WTC11 (cell line): Measurements from ENCODE around the gene GADD45B. TPM values are rescaled to one million over a fixed set of nuclear protein-coding genes. Genes with fewer than 3 reads are reported as not detected.
"Not testable (repeated sequence)": the region's sequence is repeated elsewhere in the genome, so short reads cannot be mapped to it uniquely, and the experiment has no call there.

Experiments
- ATAC-seq: fragments of 200-7000 bp; cut with Tn5 transposase; 2 replicates; pipeline ENCODE4 v1.10.0; 2021; ENCODE audit warnings: mild to moderate bottlenecking, moderate library complexity
- CTCF ChIA-PET: fragments of 300-600 bp; sonication (Branson Sonifier 250); formaldehyde crosslinking; loops from one replicate; lab custom pipeline; 2021; ENCODE audit warnings: antibody characterized with exemption; lab: Charles Lee
- POLR2A ChIA-PET: fragments of 350-600 bp; sonication (Branson Sonifier 250); formaldehyde crosslinking; loops from one replicate; lab custom pipeline; 2021; ENCODE audit warnings: antibody characterized with exemption; lab: Charles Lee
- DNase-seq: peaks from one replicate; pipeline ENCODE4 v3.0.0; 2021; ENCODE audit warnings: low spot score
- H3K27ac Mint-ChIP-seq: 2 replicates; pipeline ENCODE4 v1.8.0; 2021; ENCODE audit warnings: mixed read lengths
- H3K27me3 Mint-ChIP-seq: 2 replicates; pipeline ENCODE4 v1.8.0; 2021; ENCODE audit warnings: low read depth, mild to moderate bottlenecking, moderate library complexity, mixed read lengths
- H3K36me3 Mint-ChIP-seq: 2 replicates; pipeline ENCODE4 v1.8.0; 2021; ENCODE audit warnings: mixed read lengths
- H3K4me1 Mint-ChIP-seq: 2 replicates; pipeline ENCODE4 v1.8.0; 2022; ENCODE audit warnings: mixed read lengths
- H3K4me3 Mint-ChIP-seq: 2 replicates; pipeline ENCODE4 v1.8.0; 2021; ENCODE audit warnings: mild to moderate bottlenecking, moderate library complexity, mixed read lengths
- H3K9me3 Mint-ChIP-seq: 2 replicates; pipeline ENCODE4 v1.8.0; 2021; ENCODE audit warnings: mixed read lengths
- CBFB ChIP-seq: sonication (generic); formaldehyde crosslinking; IDR thresholded peaks from 2 replicates; pipeline ENCODE4 v1.8.1; 2022; ENCODE audit warnings: mild to moderate bottlenecking, low read depth, missing genetic modification reagents
- CDX4 ChIP-seq: fragments of 250-450 bp; sonication (Bioruptor Pico); IDR thresholded peaks from 2 replicates; pipeline ENCODE4 v1.9.0; 2021; ENCODE audit warnings: moderate library complexity, mild to moderate bottlenecking, inconsistent platforms, borderline replicate concordance
- E2F4 ChIP-seq: sonication (generic); formaldehyde crosslinking; IDR thresholded peaks from 2 replicates; pipeline ENCODE4 v1.8.1; 2022; ENCODE audit warnings: low read depth, mild to moderate bottlenecking, moderate library complexity, missing genetic modification reagents, borderline replicate concordance
- ELF4 ChIP-seq: sonication (generic); formaldehyde crosslinking; IDR thresholded peaks from 2 replicates; pipeline ENCODE4 v1.8.1; 2022; ENCODE audit warnings: low read depth, mild to moderate bottlenecking, moderate library complexity, missing genetic modification reagents
- ERG ChIP-seq: fragments of 250-450 bp; sonication (Bioruptor Pico); IDR thresholded peaks from 2 replicates; pipeline ENCODE4 v1.8.0; 2021; ENCODE audit warnings: mild to moderate bottlenecking
- GRHL2 ChIP-seq: fragments of 250-450 bp; sonication (Bioruptor Pico); IDR thresholded peaks from 2 replicates; pipeline ENCODE4 v1.8.0; 2022; ENCODE audit warnings: mild to moderate bottlenecking, moderate library complexity; ENCODE audit not compliant: insufficient replicate concordance, severe bottlenecking
- HMGA2 ChIP-seq: fragments of 250-450 bp; sonication (Bioruptor Pico); IDR thresholded peaks from 2 replicates; pipeline ENCODE4 v1.4.0; 2021; ENCODE audit warnings: mild to moderate bottlenecking, moderate library complexity
- JAZF1 ChIP-seq: fragments of 250-450 bp; sonication (Bioruptor Pico); IDR thresholded peaks from 2 replicates; pipeline ENCODE4 v1.9.0; 2021; ENCODE audit warnings: moderate library complexity, mild to moderate bottlenecking, inconsistent platforms
- JUN ChIP-seq: sonication (generic); formaldehyde crosslinking; IDR thresholded peaks from 2 replicates; pipeline ENCODE4 v1.8.0; 2023; ENCODE audit warnings: mild to moderate bottlenecking, missing genetic modification reagents
- NFATC4 ChIP-seq: fragments of 250-450 bp; sonication (Bioruptor Pico); IDR thresholded peaks from 2 replicates; pipeline ENCODE4 v1.9.0; 2021; ENCODE audit warnings: mild to moderate bottlenecking
- NFE2L1 ChIP-seq: sonication (generic); formaldehyde crosslinking; IDR thresholded peaks from 2 replicates; pipeline ENCODE4 v1.8.1; 2023; ENCODE audit warnings: missing genetic modification reagents
- PRDM15 ChIP-seq: sonication (generic); formaldehyde crosslinking; IDR thresholded peaks from 2 replicates; pipeline ENCODE4 v1.8.0; 2022; ENCODE audit warnings: missing genetic modification reagents
- PREB ChIP-seq: sonication (generic); formaldehyde crosslinking; IDR thresholded peaks from 2 replicates; pipeline ENCODE4 v1.8.1; 2022; ENCODE audit warnings: mild to moderate bottlenecking, missing genetic modification reagents, moderate library complexity, borderline replicate concordance
- SMAD3 ChIP-seq: sonication (generic); formaldehyde crosslinking; IDR thresholded peaks from 2 replicates; pipeline ENCODE4 v1.8.0; 2022; ENCODE audit warnings: missing genetic modification reagents, mild to moderate bottlenecking, borderline replicate concordance
- SP1 ChIP-seq: sonication (generic); formaldehyde crosslinking; conservative IDR thresholded peaks from 2 replicates; pipeline ENCODE4 v1.8.1; 2022; ENCODE audit warnings: missing genetic modification reagents
- ZNF138 ChIP-seq: sonication (generic); formaldehyde crosslinking; conservative IDR thresholded peaks from 2 replicates; pipeline ENCODE4 v1.8.1; 2022; ENCODE audit warnings: mild to moderate bottlenecking, moderate library complexity, missing genetic modification reagents
- ZNF396 ChIP-seq: fragments of 250-450 bp; sonication (Bioruptor Pico); IDR thresholded peaks from 2 replicates; pipeline ENCODE4 v1.8.0; 2021; ENCODE audit warnings: mild to moderate bottlenecking, moderate library complexity, borderline replicate concordance
- ZNF416 ChIP-seq: fragments of 250-450 bp; sonication (Bioruptor Pico); IDR thresholded peaks from 2 replicates; pipeline ENCODE4 v1.9.0; 2021; ENCODE audit warnings: mild to moderate bottlenecking, inconsistent platforms
- ZNF671 ChIP-seq: fragments of 250-450 bp; sonication (Bioruptor Pico); IDR thresholded peaks from 2 replicates; pipeline ENCODE4 v1.8.0; 2021; ENCODE audit warnings: mild to moderate bottlenecking
- total RNA-seq: library from RNA; stranded (reverse); gene quantifications from 3 replicates; pipeline ENCODE4 v1.2.3, GENCODE V29; 2021

Gene GADD45B
- total RNA-seq, 1 experiment from 2014 or later: 17.9 TPM

GRCh38 chr19:2500841-2501261 is 24.9 kb downstream of the GADD45B start:
- Mint-ChIP-seq H3K9me3 (no peaks in the 10 kb centered on the region), H3K27ac (no peak overlapping the region), H3K27me3 (peaks cover 3% of the 10 kb centered on the region; the same call in 1 of the 2 replicates), H3K4me1 (peaks cover 20% of the 10 kb centered on the region), H3K36me3 (no peaks in the 10 kb centered on the region), H3K4me3 (no peak overlapping the region)
- DNase-seq (no peak), ATAC-seq (no peak)
- CTCF ChIA-PET: no interaction called here
- TF ChIP-seq CDX4 (CRISPR knock-in tag) (no peak), NFE2L1 (CRISPR knock-in tag) (no peak), ELF4 (CRISPR knock-in tag) (no peak), ERG (CRISPR knock-in tag) (no peak), HMGA2 (CRISPR knock-in tag) (no peak), PRDM15 (no peak), ZNF671 (CRISPR knock-in tag) (no peak), SP1 (no peak), ZNF138 (CRISPR knock-in tag) (no peak), CBFB (CRISPR knock-in tag) (no peak), GRHL2 (no peak), PREB (CRISPR knock-in tag) (no peak), JUN (CRISPR knock-in tag) (no peak), NFATC4 (no peak), ZNF396 (CRISPR knock-in tag) (no peak), ZNF416 (CRISPR knock-in tag) (no peak)
- POLR2A ChIA-PET: no interaction called here

- H3K4me1 Mint-ChIP-seq: peaks cover 21% of the 10 kb centered on the region
- TF ChIP-seq SMAD3 (CRISPR knock-in tag) (no peak), E2F4 (no peak), JAZF1 (CRISPR knock-in tag) (no peak), ELF4 (CRISPR knock-in tag) (no peak)
- TF ChIP-seq, all 79 proteins: peak for 0
- H3K36me3 Mint-ChIP-seq: no peaks in the 10 kb centered on the region
- ChIA-PET POLR2A (interaction anchor here (1.6 kb wide), 1 partner anchor 27 kb away, joined by 7 read pairs; the partner anchor contains the start of gene GADD45B), CTCF (interaction anchor here (0.7 to 1.3 kb wide), 5 partner anchors 10 to 134 kb away, joined by 3 to 8 read pairs (median 4); partner anchors contain the start of gene GADD45B)
- 0 out of 2 replicates have a peak overlapping the region, but pooled peaks have one; percentile 41 for H3K27ac Mint-ChIP-seq
- DNase-seq (no peak), ATAC-seq (peak; percentile 73)
- no peaks in the 10 kb centered on the region for H3K27me3 Mint-ChIP-seq
- no peak overlapping the region for H3K4me3 Mint-ChIP-seq
- H3K9me3 Mint-ChIP-seq: no peaks in the 10 kb centered on the region
These were observed 27.7 kb downstream of the GADD45B start for GRCh38 chr19:2503521-2504109.

- H3K27ac Mint-ChIP-seq, H3K9me3 Mint-ChIP-seq, H3K27me3 Mint-ChIP-seq, H3K4me1 Mint-ChIP-seq, H3K4me3 Mint-ChIP-seq, H3K36me3 Mint-ChIP-seq, POLR2A ChIA-PET, ATAC-seq, DNase-seq: not testable (repeated sequence)
- CTCF ChIA-PET: interaction anchor here (0.6 kb wide), 2 partner anchors 19 to 176 kb away, joined by 3 to 4 read pairs; no protein-coding TSS in a partner anchor
These were observed 30.7 kb downstream of the GADD45B start for GRCh38 chr19:2506656-2507055.
